Subcutaneous preadipocyte (primary cell): ENCODE data around the gene ETFRF1. TPM values are rescaled to one million over a fixed set of nuclear protein-coding genes. Genes with fewer than 3 reads are reported as not detected.

Experiments used
- total RNA-seq: library from RNA; depleted of rRNA; stranded (reverse); fragments of >200 nt; gene quantifications from 2 replicates; pipeline ENCODE4 v1.2.3, GENCODE V29; 2012

ETFRF1 gene, protein sequence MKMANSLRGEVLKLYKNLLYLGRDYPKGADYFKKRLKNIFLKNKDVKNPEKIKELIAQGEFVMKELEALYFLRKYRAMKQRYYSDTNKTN
- total RNA-seq, result 14.7 and 18.0 TPM in 2 replicates

DNA sequence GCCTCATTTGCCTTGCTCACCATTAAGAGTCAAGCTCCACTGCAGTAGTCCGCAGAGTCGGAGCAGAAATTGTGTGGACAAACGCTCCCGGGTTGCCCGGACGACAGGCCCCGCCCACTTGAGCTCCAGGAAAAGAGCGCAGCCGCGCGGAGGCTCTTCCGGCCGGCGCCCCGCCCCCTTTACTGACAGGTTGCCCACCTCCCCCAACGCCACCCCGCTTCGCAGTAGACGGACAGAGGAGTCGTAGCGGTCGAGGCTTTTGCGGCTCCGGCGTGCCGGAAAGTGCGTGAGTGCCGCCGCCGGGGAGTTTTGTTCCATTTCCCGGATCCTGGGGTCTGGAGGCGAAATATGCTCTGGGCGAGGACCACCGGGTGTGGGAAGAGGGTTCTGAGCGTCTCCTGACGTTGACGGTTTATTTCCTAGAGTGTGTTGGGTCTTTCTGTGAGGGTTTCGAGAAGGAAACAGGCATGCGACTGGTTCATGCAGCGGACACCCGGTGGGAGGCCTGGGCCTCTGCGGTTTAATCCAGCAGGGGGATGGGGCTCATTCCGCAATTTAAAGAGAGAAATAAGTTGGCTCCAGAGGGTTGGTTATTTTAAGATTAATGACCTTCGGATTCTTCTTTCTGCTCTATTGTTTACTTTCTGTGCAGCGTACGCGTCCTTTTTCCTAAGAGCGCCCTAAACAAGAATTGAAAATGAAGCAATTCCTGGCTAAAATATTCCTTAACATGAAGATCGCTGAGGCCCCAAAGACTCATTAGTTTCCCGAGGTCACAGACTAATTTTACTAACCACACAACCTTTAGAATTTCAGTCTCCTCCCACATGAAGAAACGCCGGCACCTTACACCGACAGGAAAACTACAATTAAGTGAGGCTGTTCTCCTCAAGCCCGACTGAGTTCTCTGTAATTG lies at the start of gene ETFRF1, which contains the start of gene DNAI7:
ETFRF1 (plus strand) TSS at position 182 of the 916 bp plus-strand sequence. CDS start 8,720 bp downstream, outside the sequence.
DNAI7 (minus strand) TSS at position 105 of the 916 bp plus-strand sequence; CDS start at position 23, 82 bp downstream.

DNA sequence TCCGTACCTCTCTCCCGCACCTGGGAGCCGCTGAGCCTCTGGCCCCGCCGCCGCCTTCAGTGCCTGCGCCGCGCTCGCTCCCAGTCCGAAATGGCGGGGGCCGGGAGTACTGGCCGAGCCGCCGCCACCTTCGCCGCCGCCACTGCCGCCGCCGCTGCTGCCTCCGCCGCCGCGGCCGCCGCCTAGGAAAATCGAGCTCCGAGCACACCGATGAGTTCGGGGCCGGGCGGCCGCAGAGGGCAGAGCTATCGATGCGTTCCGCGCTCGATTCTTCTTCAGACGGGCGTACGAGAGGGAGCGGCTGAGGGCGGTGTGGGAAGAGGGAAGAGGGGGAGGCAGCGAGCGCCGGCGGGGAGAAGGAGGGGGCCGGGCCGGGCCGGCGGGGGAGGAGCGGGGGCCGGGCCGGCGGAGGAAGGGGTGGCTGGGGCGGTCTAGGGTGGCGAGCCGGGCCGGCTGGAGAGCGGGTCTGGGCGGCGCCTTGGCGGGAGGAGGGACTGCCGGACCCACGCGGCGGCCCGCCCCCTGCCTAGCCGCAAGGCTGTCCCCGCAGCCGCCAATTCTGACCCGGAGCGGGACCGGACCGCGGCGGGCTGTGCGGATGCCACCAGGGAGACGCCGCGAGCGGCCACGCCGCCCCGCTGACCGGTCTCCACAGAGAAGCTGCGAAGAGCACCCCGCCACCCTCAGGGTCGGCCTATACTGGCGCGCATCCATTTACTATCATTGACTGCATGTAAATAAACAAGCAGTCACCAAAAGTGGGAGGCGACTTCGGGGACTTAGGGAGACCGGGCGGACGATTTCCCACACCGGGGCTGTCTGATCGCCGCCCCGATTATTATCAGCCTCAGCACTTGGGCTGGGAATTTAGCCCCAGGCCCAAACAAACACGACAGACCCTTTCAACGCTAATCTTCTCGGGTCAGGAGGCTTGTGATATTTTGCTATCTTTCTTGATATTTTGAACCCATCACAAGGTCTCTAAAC lies 56.0 kb downstream of the ETFRF1 start, which contains the start of gene KRAS:
KRAS (minus strand) TSS at position 186 of the 987 bp plus-strand sequence.

Other genes starting within 250 kb of the ETFRF1 start
- gene BCAT1, start 246.1 kb upstream of the ETFRF1 start, total RNA-seq, result 143 and 213 TPM in 2 replicates
- 0.37 TPM in 1 of 2 replicates, not detected in the other for gene DNAI7, start 77 bp upstream of the ETFRF1 start, total RNA-seq
- gene KRAS, start 55.7 kb downstream of the ETFRF1 start, total RNA-seq, result 9.2 and 10.6 TPM in 2 replicates